GM19468 (cell line): ENCODE measurements around the gene ARSB.

Experiments used
- ATAC-seq: cut with Tn5 transposase; IDR thresholded peaks from one replicate; pipeline ENCODE4 v1.9.1; 2021; ENCODE audit warnings: mild to moderate bottlenecking, moderate library complexity, moderate number of reproducible peaks; ENCODE audit not compliant: unreplicated experiment; ENCODE audit errors: extremely low read depth

Gene ARSB

DNA sequence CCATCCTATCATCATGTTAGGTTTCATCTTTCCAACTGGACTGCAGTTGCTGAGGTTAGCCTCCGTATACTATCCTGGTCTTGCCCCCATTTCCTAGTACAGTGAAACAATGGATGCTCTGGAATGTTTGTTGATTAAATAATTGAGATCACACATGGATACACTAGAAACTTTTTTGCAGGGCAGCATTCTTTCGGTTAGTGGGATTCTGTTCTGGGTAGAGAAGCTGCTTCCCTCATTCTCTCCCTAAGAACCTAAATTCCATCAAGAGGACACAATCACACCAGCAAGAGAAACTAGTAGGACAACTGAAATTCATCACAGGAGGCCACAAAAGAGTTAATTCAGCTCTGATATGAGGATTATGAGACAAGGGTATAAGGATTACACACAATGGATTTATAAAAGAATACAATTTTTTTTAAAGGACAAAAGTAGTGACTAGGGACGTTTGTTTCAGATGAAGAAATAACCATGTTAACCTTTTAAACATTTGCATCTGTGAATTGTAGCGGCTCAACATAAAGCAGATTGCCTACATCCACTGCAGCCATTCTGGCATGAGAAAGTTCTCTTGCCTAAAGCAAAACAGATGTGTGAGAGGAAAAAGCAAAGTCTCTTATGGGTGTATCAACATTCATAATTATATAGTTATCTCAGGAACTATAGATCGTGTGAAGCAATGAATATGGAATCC lies 173.8 kb downstream of the ARSB start:
- ATAC-seq, result no peak

DNA sequence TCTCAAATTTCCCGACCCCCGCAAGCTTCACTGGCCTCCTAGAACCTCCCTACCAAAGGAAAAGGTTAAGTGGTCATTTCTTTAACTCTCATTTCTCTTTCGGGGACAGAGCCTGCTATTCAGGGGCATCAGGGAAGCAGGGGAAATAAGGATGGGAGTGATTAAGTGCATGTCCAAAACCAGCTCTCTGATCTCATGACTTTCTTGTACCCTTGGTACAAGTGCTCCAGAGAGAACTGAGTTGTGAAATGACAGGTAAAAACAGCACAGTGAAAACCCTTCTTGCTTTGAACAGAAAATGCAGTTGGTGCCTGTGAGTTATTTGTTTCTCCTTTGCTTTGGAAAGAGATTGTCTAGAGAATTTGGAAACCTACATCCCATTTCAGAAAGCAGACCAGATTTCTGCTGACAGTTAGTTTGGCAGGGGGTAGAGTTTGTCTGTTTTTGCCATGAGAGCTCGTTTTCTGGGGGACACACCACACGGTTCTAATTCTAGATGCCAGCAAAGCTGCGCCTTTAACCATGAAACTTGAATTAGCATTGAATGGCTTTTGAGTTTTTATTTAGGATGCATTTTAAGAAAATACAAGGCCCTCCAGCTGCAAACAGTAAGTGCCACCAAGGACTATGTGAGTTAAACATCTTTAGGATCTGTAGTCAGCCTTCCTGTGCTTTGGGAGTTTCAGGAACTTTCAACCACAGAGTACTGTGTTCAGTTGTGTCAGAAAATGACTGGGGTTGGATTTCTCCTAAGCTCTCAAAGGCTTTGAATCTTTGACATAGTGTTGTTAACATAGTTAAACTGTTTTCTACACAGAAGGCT lies 174.8 kb downstream of the ARSB start:
- ATAC-seq, result no peak

DNA sequence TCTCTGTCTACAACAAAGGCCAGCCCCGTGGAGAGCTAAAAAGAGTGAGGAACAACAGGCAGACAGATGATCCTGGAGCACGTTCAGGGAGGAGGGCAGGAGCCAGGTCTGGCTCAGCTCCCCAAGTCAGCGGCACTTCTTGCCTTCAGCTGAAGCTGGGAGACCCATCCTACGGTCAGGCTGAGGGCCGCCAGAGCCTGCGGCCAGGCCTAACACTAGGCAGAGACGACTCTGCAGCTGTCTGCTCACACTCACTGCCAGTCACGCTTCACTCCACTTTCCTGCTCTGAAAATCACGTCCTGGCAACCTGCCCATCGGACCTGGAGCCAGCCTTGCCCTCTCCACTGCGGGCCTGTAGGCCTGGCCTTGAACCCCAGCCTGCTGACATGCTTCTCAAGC lies 175.7 kb downstream of the ARSB start:
- ATAC-seq, result no peak

DNA sequence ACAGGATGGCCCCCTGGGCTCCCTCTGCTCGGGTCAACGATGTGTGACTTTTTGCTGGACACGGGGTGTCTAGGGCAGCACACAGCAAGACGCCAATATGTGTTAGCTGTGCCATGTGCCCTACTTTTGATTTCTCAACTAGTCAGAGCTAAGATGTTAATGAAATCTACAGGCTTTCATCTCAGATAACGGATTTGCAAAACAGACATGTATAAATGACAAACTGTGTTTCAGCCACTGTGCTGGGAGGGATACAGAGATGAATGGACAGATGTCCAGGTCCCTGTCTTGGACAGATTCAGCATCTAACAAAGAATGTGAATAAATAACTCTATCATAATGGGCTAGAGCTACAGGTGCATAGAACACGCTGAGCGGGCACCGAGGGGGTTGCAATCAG lies 176.3 kb downstream of the ARSB start:
- no peak for ATAC-seq

DNA sequence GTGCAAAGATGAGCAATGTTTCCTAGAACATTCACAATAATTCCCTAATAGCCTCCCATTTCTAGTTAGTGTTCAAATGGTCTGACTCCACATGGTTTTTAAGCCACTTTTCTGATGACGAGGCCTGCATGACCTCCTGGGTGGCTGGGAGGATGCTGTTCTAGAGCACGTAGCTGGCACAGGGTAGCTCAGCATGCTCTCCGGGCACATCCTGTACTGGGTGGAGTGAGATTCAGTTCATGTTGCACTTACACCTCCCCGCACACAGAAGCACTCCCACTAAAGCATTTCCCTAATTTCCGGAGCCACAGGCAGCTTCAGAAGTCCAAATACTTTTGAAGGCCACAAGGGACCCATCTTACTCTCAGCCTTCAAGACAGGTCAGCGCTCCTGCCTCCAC lies 176.7 kb downstream of the ARSB start:
- ATAC-seq, result no peak

DNA sequence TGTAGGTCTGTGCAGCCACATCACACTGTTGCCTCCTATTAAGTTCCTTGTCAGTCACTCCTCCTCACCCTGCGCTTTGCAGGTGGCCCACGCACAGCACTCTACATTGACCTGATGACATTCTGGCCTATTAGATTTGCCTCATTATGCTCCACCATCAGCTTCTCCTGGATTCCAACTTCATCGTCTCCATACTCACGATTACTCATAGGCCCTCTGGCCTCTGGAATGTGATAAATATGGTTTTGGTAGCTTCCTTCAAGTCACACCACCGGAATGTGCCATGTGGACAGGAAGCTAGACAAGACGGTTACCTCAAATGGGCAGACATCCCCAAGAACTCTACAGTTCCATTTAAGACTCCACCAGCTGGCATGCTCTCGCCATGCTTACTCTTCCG lies 178.6 kb downstream of the ARSB start:
- ATAC-seq, result no peak

DNA sequence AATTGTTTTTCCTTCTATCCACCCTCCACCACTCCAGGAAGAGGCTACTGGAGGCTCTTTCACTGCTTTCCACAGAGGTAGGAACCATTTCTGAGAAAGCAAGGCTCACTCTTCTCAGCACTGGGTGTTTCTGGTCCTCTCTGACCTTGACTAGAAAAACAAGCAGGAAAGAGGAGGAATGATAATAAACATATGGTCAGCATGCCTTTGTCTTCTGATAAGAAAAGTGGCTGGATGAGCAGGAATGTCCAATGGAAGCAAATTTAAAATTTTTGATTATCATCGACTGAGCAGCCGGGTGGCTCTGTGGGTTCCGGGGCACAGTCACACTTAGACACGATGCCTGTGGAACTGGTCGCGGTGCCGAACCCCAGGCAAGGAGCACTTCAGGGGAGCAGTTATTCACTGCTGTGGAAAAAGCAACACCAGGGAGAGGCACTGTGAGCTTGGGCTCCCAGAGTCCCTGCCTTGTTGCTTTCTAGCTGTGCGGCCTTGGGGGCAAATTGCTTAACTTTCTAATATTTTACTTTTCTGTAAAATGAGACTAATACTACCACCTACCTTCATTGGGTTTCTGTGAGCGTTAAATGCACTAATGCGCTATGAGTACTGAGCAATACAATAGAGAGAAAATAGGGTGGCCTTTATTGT lies 179.5 kb downstream of the ARSB start:
- ATAC-seq, result no peak

DNA sequence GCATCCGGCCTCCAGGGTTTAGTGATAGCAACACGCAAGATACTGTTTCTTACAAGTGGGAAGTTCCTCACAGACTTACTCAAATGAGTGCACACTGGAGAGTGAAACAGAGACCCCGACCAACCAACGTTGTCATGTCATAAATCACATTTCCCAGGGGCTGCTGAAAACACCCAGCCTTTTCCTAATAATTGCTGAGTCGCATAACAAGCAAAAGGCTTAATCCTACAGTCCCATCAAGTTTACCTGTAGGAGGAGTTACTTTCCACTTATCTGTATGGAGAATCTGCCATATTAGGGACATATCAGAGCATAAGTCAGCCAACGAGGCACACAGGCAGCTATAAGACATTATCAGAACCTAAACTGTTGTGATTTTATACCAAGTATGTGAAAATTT lies 180.1 kb downstream of the ARSB start:
- no peak for ATAC-seq

DNA sequence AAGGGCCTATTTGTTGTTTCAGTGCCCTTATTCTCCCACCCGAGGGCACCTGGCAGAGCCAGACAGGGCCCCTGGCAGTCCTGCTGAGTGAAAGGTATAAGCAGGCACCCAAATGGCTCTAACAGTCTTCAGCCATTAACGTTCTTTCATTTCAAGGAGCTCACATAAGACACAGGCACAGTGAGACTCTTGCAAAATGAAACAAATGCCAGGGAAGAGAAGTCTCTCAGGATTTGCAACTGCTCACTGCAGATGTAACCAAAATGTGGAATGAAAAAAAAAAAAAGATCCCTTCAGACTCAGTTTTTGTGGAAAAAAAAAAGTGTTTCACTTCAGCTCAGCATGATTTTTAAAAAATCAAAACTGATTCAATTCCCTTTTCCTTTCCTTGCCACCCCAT lies 181.2 kb downstream of the ARSB start:
- no peak for ATAC-seq

DNA sequence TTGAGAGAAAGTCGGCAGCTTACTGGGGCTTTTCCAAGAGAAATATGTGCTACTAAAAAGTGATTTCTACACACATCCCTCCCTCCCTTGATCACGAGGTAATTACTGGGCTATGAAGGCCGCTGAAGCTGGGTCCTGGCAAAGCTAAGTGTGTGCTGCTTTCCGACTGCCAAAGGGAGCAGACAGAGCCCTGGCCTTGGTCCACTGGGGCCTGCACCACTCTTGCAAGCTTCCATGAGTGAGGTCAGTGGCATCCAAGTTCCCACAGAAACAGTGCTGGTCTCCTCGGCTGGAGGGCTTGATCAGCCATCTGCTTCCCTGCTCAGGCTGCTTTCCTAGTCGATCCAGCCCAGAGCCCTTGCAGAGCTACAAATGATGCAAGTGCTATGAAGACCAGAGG lies 181.8 kb downstream of the ARSB start:
- no peak for ATAC-seq

DNA sequence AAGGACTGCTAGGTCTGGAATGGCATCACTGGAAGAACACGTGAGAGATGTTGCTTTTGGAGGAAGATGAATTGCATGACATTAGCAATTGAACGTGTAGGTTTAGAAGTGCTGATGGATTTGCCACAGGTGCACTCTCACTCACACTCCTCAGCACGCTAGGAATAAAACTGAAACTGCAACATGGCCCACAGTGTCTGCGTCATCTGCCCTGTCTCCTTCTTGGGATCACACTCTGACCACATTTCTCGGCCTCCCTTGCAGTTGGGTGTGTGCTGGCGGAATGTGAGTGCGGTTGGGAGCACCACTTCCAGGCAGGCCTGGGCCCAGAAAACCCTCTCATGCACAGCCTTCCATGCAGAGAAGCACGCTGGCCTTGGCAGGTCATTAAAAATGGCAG lies 183.7 kb downstream of the ARSB start:
- no peak for ATAC-seq

DNA sequence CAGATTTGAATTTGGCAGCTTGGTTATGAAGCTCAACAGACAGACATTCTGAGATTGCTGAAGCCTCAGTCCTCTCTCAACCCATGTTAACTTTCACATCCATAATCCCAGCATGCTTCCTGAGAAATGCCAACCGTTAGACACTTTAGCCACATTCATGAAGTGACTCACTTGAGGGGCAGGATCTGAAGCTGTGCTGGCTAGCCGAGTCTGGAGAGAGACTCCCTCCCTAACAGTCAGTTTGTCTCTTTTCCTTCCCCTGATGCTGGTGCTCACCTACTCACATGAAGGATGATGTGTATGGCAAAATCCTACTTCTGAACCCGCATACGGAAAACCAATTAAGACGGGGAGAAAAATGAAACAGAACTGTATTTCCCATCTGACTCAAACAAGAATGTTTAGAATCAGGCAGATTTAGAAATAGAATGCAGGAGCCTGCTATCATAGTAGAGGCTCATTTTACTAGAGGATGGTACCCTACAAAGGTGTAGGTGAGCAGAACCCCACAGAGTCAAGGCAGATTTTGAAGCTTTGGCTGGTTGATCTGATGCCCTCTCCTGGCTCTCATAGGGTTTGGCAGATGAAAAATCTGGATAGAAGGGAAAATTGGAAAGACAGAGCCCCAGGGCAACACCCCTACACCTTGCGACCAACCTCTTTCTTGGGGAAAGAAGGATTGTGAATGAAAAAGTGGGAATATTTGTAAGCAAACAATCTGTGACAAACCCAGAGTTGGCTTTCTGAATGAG lies 185.7 kb downstream of the ARSB start:
- ATAC-seq, result no peak

DNA sequence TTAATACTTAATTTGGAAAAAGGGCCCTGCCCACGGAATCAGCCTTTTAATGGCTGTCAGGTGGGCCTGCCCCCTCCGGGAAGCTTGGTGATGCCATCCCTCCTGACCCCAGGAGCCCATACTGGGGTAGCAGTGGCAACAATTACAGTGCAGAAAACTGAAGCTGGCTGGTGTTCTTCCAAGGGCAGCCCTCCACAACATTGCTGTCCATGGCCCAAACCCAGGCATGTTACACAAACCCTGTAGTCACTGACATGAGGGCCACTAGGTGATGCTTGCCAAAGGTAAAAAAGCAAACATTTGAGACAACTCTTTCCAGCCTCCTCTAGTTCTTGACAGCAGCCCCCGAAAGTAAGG lies 186.5 kb downstream of the ARSB start:
- no peak for ATAC-seq

DNA sequence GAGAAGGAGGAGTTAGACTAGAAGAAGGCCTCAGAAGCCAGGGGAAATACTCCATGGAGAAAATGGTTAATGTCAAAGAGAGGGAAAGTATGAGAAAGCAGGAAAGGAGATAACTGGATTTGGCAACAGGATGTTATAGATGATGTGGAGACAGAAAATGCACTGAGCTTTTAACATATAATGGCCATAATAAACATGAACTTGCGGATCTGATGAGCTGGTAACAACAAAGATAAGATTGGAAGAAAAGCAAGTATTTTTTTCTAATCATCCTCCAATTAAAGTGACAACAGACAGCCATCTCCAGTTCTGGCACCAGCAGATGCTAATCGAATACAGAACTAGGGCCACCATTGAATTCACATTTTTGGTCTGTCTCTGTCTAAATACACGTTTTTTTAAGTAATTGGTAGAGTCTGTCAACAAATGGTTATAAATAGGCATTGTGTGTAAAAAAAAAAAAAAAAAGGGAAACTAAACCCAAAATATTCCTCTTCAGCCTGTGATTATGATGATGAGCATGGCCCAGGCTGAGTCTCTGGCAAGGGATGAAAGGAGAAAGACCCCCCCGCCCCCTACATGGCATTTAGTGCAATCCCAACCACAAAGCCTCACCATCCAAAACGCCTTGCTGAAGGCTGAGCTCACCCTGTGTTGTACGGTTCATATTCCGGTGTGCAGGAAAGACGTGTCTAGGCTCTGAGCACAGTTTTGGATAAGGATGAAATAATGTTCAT lies 187.0 kb downstream of the ARSB start:
- ATAC-seq, result no peak

DNA sequence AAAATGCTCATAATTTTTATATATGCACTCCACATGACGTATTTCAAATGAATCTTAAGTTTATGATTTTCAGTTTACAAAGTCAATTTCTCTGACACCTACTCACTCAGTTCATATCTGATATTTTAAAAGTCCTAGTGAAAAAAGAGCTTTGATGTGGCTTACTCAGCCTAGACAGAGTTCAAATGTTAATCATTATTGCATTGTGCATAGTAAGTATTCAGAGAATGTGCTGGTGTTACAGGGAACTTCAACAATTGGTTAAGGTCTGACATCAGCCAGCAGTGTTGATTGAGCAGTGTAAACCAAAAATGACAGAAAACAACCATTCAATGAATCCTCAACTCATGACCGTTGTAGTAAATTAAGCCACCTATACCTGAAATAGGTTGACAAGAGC lies 189.4 kb downstream of the ARSB start:
- no peak for ATAC-seq

DNA sequence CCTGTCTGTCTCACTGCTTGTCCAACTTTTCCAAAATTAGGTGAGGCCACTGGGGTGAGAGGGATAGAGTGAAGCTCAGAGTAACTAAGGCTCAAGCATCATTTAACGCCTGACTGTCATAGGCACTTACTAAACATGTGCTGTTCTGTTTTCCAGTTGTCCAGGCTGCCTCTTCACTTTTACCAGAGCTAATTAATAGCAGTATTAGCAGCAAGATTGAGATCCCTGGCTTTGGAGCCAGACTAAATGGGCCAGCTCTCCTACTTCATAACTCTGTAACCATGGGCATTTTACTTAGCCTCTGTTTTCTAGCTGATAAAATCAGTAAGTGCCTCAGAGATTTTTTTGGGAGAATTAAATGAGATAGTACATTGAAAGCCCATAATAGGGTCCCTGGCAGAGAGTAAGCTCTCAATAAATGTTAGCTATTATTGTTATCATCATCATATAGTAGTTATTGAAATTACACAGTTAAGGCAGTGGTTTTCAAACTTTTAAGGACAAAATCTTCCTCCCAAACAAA lies 190.4 kb downstream of the ARSB start:
- ATAC-seq, result no peak

DNA sequence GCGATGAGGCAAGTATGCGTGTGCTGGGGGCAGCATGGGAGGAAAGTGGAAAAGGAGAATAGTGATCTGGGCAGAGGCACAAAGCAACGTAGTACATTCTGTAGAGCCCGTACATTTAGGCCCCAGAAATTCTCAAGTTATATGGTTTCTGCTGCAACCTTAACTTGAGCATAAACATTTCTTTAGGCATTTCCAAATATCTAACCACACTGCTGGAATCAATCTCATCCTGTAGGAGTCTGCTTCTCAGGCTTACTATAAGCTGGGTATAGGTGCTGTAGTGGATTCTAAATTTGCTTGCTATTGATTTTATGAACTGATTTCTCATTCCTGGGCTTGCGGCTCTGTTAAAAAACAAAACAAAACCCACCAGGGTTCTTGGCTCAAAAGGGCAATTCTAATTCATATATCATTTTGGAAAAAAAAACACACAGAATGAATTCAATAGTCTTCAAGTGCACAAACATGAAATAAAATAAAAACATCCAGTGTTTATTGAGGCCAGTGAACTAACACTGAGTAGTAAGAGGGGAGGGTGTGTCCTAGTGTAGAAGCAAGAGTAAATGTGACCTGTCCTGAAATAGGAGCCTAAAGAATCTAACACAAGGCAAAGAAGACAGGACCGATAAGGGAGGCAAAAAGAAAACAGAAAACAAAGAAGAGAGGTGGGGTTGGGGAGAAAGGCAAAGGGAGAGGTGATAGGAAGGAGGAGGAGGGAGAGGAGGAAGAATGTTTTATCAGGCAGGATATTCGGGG lies 191.0 kb downstream of the ARSB start:
- no peak for ATAC-seq

DNA sequence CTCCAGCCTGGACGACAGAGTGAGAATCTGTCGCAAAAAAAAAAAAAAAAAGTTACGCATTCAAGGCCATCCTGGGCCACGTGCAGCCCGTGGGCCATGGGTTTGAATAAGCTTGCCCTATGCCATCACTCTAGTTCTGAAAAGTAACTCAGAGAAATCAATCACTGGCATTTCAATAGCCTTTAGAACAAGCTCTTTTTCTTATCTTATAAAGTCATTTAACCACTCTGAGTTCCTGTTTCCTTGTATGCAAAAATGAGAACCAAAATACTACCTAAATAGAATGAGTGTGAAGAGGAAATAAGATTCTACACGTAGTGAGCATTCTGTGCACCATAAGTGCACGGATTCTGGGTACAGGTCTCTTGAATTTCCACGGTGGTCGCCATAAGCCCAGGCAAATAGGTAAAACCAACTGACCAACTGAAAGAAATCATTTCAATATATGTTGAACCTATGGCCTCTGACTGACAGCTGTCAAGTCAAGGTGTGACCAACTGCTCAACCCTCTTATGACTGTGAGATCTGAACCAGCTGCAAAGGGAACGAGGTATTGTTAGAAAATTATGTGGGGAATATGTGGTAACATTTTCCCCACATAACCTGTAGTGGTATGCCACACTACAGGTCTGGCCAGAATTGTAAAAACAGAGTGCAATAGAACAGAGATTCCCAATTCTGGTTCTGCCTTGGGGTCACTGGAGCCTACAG lies 192.6 kb downstream of the ARSB start:
- no peak for ATAC-seq
